ENCODE data around the gene OR2W3. TPM values are rescaled to one million over a fixed set of nuclear protein-coding genes. Genes with fewer than 3 reads are reported as not detected.

The OR2W3 gene
- total RNA-seq, 1 donor from 2014 or later, result not detected

DNA sequence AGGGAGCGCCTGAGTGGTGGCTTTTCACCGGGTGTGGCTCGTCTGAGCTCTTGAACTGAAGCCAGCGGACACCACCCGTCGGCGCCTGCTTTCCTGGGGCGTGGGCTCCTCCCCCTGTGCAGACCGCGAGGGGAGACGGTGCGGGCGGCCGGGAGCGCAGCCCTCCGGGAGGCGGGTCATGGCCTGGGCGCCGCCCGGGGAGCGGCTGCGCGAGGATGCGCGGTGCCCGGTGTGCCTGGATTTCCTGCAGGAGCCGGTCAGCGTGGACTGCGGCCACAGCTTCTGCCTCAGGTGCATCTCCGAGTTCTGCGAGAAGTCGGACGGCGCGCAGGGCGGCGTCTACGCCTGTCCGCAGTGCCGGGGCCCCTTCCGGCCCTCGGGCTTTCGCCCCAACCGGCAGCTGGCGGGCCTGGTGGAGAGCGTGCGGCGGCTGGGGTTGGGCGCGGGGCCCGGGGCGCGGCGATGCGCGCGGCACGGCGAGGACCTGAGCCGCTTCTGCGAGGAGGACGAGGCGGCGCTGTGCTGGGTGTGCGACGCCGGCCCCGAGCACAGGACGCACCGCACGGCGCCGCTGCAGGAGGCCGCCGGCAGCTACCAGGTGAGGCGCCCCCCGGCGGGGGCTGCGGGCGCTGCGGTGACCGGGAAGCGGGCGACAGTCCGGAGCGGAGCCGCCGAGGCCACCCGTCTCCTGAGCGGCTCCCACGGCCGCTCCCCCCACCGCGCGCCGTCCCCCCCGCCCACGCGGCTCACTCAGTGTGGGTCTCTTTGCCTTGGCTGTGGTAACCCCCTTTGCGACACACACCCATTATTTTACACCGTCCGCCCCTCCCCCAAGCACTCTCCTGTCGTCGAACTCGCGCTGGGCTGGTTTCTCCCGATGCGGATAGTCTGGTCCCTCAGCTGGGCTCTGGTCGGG, 38.1 kb upstream of the OR2W3 start, which contains the start of gene TRIM58:
TRIM58 (plus strand) TSS at position 119 of the 916 bp plus-strand sequence; CDS start at position 179, 60 bp downstream.
- H3K4me3 ChIP-seq (ENCODE audit: low read depth, low read length), result no peak within 1 kb of the TSS
- TF ChIP-seq, protein P1, sequence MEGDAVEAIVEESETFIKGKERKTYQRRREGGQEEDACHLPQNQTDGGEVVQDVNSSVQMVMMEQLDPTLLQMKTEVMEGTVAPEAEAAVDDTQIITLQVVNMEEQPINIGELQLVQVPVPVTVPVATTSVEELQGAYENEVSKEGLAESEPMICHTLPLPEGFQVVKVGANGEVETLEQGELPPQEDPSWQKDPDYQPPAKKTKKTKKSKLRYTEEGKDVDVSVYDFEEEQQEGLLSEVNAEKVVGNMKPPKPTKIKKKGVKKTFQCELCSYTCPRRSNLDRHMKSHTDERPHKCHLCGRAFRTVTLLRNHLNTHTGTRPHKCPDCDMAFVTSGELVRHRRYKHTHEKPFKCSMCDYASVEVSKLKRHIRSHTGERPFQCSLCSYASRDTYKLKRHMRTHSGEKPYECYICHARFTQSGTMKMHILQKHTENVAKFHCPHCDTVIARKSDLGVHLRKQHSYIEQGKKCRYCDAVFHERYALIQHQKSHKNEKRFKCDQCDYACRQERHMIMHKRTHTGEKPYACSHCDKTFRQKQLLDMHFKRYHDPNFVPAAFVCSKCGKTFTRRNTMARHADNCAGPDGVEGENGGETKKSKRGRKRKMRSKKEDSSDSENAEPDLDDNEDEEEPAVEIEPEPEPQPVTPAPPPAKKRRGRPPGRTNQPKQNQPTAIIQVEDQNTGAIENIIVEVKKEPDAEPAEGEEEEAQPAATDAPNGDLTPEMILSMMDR (conservative IDR thresholded peaks at IDR 0.05; ENCODE audit: low read depth, low read length), result no peak
- no peak for DNase-seq (ENCODE audit: low read depth)

DNA sequence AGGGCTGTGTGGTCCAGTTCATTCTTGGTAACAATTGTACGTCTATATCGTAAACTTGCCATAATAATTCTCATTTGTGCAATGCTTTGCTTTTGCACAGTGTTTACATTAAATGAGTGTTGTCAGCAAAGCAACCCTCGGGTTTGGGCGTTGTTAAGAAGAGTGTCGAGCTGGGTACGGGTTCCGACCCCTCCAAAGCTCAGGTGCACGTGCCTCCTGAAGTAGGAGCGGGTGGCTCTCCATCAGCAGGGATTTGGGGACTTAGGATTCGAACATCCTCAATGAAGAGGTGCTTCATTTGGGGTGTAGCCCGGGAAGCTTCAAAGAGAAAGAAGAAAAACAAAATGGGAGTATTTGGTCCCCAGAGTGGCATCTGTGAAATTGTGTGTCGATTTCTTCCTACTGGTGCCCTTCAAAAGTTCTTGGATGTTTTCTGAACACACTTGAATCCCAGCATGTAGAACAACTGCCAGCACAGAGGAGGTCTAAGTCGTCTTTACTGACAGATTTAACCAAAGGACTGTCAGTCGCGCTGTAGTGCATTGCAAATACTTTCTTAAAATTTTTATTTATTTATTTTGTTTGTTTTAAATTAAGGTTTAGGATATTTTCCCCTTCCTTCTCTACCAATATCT, 37.3 kb upstream of the OR2W3 start:
- no peak for DNase-seq (ENCODE audit: low read depth)
- no peak overlapping the region for H3K4me3 ChIP-seq (ENCODE audit: low read depth, low read length)
- TF ChIP-seq, protein P1 (conservative IDR thresholded peaks at IDR 0.05; ENCODE audit: low read depth, low read length), result no peak

DNA sequence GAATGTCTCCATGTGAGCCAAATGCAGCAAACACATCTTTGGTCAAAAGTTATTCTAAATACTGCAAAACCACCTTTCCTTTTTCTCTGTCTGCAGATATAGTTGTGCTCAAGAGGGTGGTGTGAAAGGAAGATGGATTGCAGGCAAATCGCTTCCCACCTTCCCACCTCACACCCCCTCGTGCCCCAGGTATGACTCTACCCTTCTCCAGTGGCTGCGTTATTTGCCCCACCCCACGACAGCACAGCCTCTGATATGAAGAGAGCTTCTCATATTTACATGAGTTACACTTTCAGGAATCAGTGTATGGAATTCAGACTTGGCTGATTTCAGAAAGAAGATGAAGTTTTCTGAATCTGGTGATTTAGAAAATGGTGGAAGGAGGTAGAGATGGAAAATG, 32.6 kb upstream of the OR2W3 start:
- no peak overlapping the region for H3K4me3 ChIP-seq (ENCODE audit: low read depth, low read length)
- DNase-seq (ENCODE audit: low read depth), result no peak
- TF ChIP-seq, protein P1 (conservative IDR thresholded peaks at IDR 0.05; ENCODE audit: low read depth, low read length), result no peak

DNA sequence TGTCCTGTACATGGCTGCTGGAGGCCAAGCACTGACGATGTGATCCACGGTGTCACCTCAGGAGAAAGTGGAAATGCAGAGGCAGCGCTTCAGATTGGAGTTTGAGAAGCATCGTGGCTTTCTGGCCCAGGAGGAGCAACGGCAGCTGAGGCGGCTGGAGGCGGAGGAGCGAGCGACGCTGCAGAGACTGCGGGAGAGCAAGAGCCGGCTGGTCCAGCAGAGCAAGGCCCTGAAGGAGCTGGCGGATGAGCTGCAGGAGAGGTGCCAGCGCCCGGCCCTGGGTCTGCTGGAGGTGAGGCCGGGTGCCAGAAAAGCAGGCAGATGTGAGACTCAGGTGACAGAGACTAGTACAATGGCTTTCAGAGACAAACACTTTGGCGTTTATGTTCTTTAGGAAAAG, 30.7 kb upstream of the OR2W3 start:
- TF ChIP-seq, protein P1 (conservative IDR thresholded peaks at IDR 0.05; ENCODE audit: low read depth, low read length), result no peak
- DNase-seq (ENCODE audit: low read depth), result no peak
- H3K4me3 ChIP-seq (ENCODE audit: low read depth, low read length), result no peak overlapping the region

DNA sequence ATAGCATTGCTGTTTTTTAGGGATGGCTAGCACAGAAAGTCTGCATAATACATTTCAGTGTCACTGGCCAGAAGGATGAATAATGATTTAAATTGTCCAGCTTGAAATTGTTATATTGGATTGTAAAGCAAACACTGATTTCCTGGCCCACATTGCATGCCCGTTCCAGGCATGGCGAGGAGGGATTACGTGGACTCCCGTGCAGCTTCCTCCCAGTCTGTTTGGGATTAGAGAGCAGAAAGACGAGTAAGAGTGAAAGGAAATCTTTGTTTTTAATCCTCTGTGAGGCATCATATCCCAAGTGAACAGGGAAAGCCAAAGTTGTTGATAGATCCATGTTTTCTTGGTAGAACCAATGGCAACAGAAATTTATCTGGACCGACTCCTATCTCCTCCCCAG, 30.0 kb upstream of the OR2W3 start:
- DNase-seq (ENCODE audit: low read depth), result no peak
- TF ChIP-seq, protein P1 (conservative IDR thresholded peaks at IDR 0.05; ENCODE audit: low read depth, low read length), result no peak
- H3K4me3 ChIP-seq (ENCODE audit: low read depth, low read length), result no peak overlapping the region

DNA sequence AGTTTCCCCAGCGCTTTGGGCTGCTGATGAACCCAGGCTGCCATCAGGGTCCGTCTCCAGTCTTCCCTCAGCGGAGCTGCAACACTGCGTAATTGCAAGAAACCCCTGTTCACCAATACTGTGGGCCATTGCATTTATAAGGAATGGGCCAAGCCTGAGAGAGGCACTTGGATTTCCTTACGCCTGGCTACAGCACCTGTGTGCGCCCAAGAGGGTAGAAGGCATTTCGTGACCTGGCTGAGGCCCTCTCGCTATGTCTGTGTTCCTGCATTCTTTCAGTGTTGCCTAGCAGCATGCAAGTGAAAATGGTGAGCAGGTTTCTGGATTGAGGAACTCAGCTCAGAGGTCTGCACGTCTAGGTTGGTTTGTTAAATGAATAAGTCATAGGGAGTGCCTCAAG, 12.0 kb upstream of the OR2W3 start:
- DNase-seq (ENCODE audit: low read depth), result no peak
- no peak overlapping the region for H3K4me3 ChIP-seq (ENCODE audit: low read depth, low read length)
- TF ChIP-seq, protein P1 (conservative IDR thresholded peaks at IDR 0.05; ENCODE audit: low read depth, low read length), result no peak
